ENCODE data around the gene HTR4. TPM values are rescaled to one million over a fixed set of nuclear protein-coding genes. Genes with fewer than 3 reads are reported as not detected.
"Not testable (repeated sequence)": the region's sequence is repeated elsewhere in the genome, so short reads cannot be mapped to it uniquely, and the experiment has no call there.

The HTR4 gene
- total RNA-seq, 1 donor from 2014 or later = not detected

- intact Hi-C loops (cut with micrococcal nuclease) = loop anchor here (1.0 kb wide), 1 partner anchor 304 kb away; no protein-coding TSS in a partner anchor
Measured at GRCh38 chr5:148482697-148483462, 171.4 kb downstream of the HTR4 start.

GRCh38 chr5:148482196-148482595 is 172.1 kb downstream of the HTR4 start:
- intact Hi-C loops (cut with micrococcal nuclease) = no loop called here

GRCh38 chr5:148477429-148477828 is 176.9 kb downstream of the HTR4 start:
- intact Hi-C loops (cut with micrococcal nuclease) = no loop called here

DNA sequence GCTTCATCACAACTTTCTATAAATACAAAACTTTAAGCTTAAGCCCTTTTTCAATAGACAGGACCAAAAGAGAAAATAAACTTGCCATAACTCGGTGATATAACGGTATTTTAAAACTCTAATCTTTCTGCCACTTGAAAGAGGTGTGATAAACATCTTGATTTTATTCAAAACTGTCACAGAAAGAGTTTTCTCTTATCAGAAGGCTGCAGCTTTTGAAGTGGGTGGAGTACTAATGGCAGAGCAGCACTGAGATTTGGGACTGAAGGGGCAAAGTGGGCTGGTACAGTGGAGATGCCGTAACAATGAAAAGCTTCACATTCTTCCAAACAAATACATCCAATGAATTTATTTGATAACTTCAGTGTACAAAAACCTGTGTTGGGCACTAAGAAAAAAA is 178.0 kb downstream of the HTR4 start:
- intact Hi-C loops (cut with micrococcal nuclease) = no loop called here

DNA sequence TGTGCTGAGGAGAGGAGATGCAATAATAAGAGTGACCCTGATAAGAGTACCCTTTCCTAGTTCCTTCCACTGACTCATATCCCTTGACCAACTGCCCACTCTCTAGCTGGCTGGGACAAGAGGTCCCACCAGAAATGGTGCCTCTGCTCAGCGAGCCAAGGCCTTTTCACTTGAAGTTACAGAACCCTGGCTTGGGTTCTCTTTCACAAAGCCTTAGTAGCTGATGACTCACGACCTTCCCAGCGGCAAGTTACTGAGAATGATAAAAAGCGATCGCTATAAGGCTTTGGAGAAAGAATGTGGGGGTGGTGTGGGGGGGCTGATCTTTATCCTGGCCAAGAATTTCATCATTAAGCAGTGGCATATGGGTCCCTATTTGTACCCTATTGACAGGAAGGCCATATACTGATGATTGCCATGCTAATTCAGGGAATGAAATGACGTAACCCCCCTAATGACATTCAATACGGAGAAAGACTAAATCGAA is 180.3 kb downstream of the HTR4 start:
- intact Hi-C loops (cut with micrococcal nuclease) = loop anchor here (5.0 kb wide), 1 partner anchor 627 kb away; no protein-coding TSS in a partner anchor

DNA sequence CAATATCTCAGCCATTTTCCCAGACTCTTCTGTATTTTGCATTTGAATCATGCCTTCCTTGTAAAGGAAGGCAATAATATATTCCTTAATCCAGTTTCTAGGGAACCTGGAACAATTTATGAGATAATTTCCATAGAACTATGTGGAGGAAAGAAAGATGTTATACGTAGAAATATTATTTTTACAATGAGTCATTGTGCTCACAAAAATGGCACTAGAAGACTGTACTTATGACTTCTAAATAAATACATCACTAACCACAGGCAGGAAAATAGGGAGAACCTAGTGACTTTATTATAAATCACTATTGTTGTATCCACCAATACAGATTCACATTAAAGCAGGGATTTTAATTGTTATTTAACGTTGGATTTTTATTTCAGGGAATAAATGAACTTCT is 182.9 kb downstream of the HTR4 start:
- intact Hi-C loops (cut with micrococcal nuclease) = loop anchor here (5.0 kb wide), 1 partner anchor 624 kb away; no protein-coding TSS in a partner anchor

DNA sequence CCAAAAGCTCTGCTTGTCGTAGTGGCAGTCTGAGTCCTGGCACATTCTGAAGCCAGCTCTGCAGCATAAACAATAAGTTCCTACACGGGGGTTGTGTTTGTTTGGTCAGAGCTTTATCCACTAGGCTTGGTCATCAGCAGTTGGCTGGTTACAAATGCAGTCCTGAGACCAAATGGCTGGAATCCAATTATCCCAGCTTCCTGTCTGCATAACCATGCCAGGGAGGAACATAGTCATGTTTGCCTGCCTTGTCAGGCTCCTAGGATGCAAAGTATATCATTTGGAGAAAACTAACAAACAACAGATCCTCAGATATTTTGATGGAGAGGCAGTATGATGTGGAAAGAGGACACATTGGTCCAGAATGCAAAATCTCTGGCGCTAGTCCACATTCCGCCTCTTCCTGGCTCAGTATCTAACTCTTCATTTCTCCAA is 184.8 kb downstream of the HTR4 start:
- intact Hi-C loops (cut with micrococcal nuclease) = no loop called here

- intact Hi-C loops (cut with micrococcal nuclease) = not testable (repeated sequence)
Measured at GRCh38 chr5:148468746-148469145, 185.6 kb downstream of the HTR4 start.

DNA sequence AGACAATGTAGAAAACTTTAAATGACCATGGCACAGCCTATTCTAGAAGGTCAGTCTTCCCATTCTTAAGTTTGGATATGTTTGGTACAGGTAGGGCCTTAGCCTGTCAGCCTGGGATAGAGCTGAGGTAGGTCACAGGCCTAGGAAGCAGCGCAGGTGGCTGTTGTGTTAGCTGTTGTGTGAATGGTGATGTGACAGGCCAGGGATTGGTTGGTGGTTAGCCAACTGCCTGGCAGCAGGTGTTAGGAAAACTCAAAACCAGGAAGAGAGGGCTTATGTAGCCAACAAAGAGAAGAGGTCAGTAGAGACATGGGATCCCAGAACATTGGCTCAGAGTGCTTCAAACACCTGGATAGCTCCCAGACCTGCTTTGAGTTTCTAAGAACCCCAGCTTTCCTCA is 186.4 kb downstream of the HTR4 start:
- intact Hi-C loops (cut with micrococcal nuclease) = no loop called here

DNA sequence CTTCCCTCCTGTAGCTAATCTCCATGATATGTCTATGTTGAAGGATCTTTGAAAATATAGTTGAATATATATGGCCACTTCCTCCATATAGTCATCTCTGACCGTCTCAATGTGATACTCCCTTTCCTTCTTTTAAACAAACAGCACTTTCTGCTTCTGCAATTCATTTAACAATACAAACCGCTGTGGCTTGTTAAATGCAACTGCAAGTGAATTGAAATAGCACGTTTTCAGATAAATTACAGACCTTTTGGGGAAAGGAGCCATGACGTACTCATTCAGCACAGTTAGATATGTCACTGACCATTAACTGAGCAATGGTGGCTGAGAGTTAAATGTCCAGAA is 188.1 kb downstream of the HTR4 start:
- intact Hi-C loops (cut with micrococcal nuclease) = no loop called here

GRCh38 chr5:148465381-148466235 is 188.7 kb downstream of the HTR4 start:
- intact Hi-C loops (cut with micrococcal nuclease) = no loop called here

- intact Hi-C loops (cut with micrococcal nuclease) = no loop called here
Measured at GRCh38 chr5:148459669-148460068, 194.7 kb downstream of the HTR4 start.

DNA sequence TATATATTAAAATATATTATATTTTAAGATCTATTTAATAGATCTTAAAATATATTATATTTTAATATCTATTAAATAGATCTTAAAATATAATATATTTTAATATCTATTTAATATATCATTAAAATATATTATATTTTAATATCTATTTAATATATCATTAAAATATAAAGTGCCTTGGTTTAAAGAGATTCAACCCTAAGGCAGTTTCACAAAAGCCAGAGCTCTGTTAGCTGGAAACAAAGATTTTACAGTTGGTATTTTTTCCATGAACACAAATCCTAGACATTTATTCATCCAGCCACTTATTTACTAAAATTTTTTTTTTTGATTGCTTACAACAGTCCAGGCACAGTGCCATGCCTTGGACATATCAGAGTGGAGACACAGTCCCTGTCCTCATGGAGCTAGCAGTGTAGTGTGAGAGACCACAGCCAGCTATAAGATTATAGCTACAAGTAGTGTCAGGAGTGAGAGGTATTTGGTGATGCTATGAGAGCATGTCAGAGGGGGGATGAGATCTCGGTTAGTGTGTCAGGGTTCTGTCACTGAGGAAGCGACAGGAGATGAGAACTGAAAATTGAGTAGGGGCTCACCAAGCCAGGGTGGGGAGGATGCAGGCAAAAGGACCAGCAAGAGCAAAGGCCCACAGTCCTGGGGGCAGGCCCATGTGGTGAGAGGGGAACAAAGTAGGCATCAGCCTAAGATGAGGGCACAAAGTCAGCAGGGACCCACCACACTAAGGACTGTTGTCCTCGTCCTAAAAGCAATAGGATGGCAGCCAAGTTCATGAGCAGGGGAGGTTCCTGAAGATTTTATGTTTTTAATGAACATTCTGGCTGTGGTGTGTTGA is 196.1 kb downstream of the HTR4 start:
- intact Hi-C loops (cut with micrococcal nuclease) = no loop called here

GRCh38 chr5:148457183-148457620 is 197.1 kb downstream of the HTR4 start:
- intact Hi-C loops (cut with micrococcal nuclease) = no loop called here

GRCh38 chr5:148455185-148455584 is 199.1 kb downstream of the HTR4 start:
- intact Hi-C loops (cut with micrococcal nuclease) = no loop called here

- intact Hi-C loops (cut with micrococcal nuclease) = no loop called here
Measured at GRCh38 chr5:148454576-148454975, 199.8 kb downstream of the HTR4 start.

- intact Hi-C loops (cut with micrococcal nuclease) = no loop called here
Measured at GRCh38 chr5:148452499-148453193, 201.7 kb downstream of the HTR4 start.

DNA sequence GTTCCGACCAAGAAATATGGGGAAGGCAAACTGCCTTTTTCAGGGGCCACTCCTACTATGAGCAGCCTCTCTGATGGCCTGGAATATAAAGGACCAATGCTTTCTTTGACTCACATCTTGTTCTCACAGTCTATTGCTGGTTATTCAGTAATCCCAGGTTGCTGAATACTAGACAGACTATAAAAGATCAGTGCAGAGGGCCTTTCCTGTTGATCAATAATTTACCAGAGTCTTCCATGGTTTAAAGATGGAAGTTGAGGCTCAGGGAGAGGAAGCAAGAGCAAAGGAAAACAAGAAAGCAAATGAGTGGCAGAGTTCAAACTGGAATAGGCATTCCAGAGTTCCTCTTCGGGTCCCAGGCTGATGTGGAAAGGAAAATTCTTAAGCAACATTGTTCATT is 207.7 kb downstream of the HTR4 start:
- intact Hi-C loops (cut with micrococcal nuclease) = no loop called here

- intact Hi-C loops (cut with micrococcal nuclease) = loop anchor here (2.0 kb wide), 1 partner anchor 669 kb away; no protein-coding TSS in a partner anchor
Measured at GRCh38 chr5:148445578-148445977, 208.7 kb downstream of the HTR4 start.

DNA sequence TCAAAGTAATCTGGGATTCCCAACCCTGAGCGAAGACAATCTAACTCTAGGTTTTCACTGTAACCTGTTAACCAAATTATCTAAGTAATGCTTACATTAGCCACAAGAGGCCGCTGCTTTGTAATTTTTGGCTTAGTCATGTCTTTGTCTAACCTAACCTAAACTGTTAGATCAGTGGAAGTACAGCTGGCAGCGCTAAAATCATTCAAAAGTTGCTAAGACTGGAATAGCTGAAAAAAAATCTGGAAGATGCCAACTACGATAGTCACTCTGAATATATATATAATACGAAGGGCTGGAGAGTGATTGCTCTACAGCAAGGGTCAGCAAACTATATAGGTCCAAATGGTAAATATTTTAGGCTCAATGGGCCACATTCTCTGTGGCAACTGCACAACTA is 210.3 kb downstream of the HTR4 start:
- intact Hi-C loops (cut with micrococcal nuclease) = loop anchor here (1.0 to 5.0 kb wide), 6 partner anchors 178 to 671 kb away; no protein-coding TSS in a partner anchor
